Mesenchymal stem cell (in vitro differentiated cells and primary cell): Measurements from ENCODE around the gene ARHGAP12.

Source experiments
- DNase-seq: peaks from one replicate; pipeline ENCODE4 v3.0.0-alpha.2; 2013
- H2AFZ ChIP-seq: one replicate; pipeline ENCODE4 v1.6.1; 2013; ENCODE audit warnings: low read depth, mild to moderate bottlenecking, control low read depth, inconsistent platforms, low read length, moderate library complexity
- H2AK5ac ChIP-seq: 2 replicates; pipeline ENCODE4 v1.6.1; 2013; ENCODE audit warnings: low read length, moderate library complexity, mild to moderate bottlenecking, inconsistent platforms; ENCODE audit not compliant: severe bottlenecking
- H2BK120ac ChIP-seq: one replicate; pipeline ENCODE4 v1.6.1; 2013; ENCODE audit warnings: low read depth, mild to moderate bottlenecking, inconsistent platforms, low read length, moderate library complexity
- H2BK12ac ChIP-seq, 2 experiments: one replicate each; pipeline ENCODE4 v1.6.1; 2013; ENCODE audit warnings: inconsistent platforms in 2 of 2, low read length in 2 of 2, mild to moderate bottlenecking in 2 of 2, moderate library complexity in 2 of 2, control low read depth in 1 of 2
- H2BK15ac ChIP-seq: one replicate; pipeline ENCODE4 v1.6.1; 2013; ENCODE audit warnings: mild to moderate bottlenecking, low read depth, inconsistent platforms; ENCODE audit not compliant: poor library complexity, severe bottlenecking
- H2BK5ac ChIP-seq: 2 replicates; pipeline ENCODE4 v1.6.1; 2013; ENCODE audit warnings: low read depth, mild to moderate bottlenecking, low read length, control low read depth, inconsistent platforms; ENCODE audit not compliant: poor library complexity, severe bottlenecking
- H3K14ac ChIP-seq, 2 experiments: one replicate each; pipeline ENCODE4 v1.6.1; 2013; ENCODE audit warnings: inconsistent platforms in 2 of 2, low read length in 2 of 2, control low read depth in 1 of 2, mild to moderate bottlenecking in 1 of 2, moderate library complexity in 1 of 2
- H3K18ac ChIP-seq, 2 experiments: one replicate each; pipeline ENCODE4 v1.6.1; 2013; ENCODE audit warnings: inconsistent platforms in 2 of 2, low read length in 2 of 2, control low read depth in 1 of 2, low read depth in 1 of 2, mild to moderate bottlenecking in 1 of 2
- H3K23ac ChIP-seq, 2 experiments: one replicate each; pipeline ENCODE4 v1.6.1; 2013; ENCODE audit warnings: inconsistent platforms in 2 of 2, low read length in 2 of 2, mild to moderate bottlenecking in 2 of 2, moderate library complexity in 2 of 2, control low read depth in 1 of 2
- H3K27ac ChIP-seq: 2 replicates; pipeline ENCODE4 v1.5.1; 2013; ENCODE audit warnings: mild to moderate bottlenecking, moderate library complexity, low read length, control low read depth, inconsistent platforms; ENCODE audit not compliant: poor library complexity, severe bottlenecking
- H3K27me3 ChIP-seq, 2 experiments: 2 replicates each; pipeline versions ENCODE4 v1.6.1 to v1.7.0; 2013; ENCODE audit warnings: low read length in 2 of 2, mild to moderate bottlenecking in 2 of 2, moderate library complexity in 2 of 2, control low read depth in 1 of 2, inconsistent platforms in 1 of 2; ENCODE audit not compliant: control insufficient read depth in 1 of 2, insufficient read depth in 1 of 2
- H3K36me3 ChIP-seq, 2 experiments: 2 replicates each; pipeline versions ENCODE4 v1.6.1 to v1.7.0; 2013; ENCODE audit warnings: low read length in 2 of 2, control low read depth in 1 of 2, inconsistent platforms in 1 of 2, low read depth in 1 of 2, mild to moderate bottlenecking in 1 of 2; ENCODE audit not compliant: insufficient read depth in 2 of 2, control insufficient read depth in 1 of 2
- H3K4ac ChIP-seq, 2 experiments: one replicate each; pipeline ENCODE4 v1.6.1; 2013; ENCODE audit warnings: inconsistent platforms in 2 of 2, low read length in 2 of 2, mild to moderate bottlenecking in 2 of 2, moderate library complexity in 2 of 2, control low read depth in 1 of 2, low read depth in 1 of 2
- H3K4me1 ChIP-seq: 2 replicates; pipeline ENCODE4 v1.6.1; 2013; ENCODE audit warnings: low read depth, low read length, control low read depth; ENCODE audit not compliant: control insufficient read depth, insufficient read depth
- H3K4me2 ChIP-seq: 2 replicates; pipeline ENCODE4 v1.6.1; 2013; ENCODE audit warnings: low read length, mild to moderate bottlenecking, inconsistent platforms; ENCODE audit not compliant: poor library complexity, severe bottlenecking
- H3K4me3 ChIP-seq, 2 experiments: 2 replicates each; pipeline versions ENCODE4 v1.5.1 to v1.7.0; 2013; ENCODE audit warnings: low read length in 2 of 2, mild to moderate bottlenecking in 2 of 2, control low read depth in 1 of 2, low read depth in 1 of 2; ENCODE audit not compliant: insufficient read depth in 1 of 2
- H3K79me1 ChIP-seq: replicated peaks from 2 replicates; pipeline ENCODE4 v1.6.1; 2013; ENCODE audit warnings: mild to moderate bottlenecking, control low read depth, low read length, inconsistent platforms; ENCODE audit not compliant: poor library complexity, severe bottlenecking
- H3K9ac ChIP-seq: 2 replicates; pipeline ENCODE4 v1.7.0; 2013; ENCODE audit warnings: mild to moderate bottlenecking, low read length, moderate library complexity
- H3K9me3 ChIP-seq: 2 replicates; pipeline ENCODE4 v1.7.0; 2013; ENCODE audit warnings: mild to moderate bottlenecking, low read length; ENCODE audit not compliant: control insufficient read depth
- H4K8ac ChIP-seq: one replicate; pipeline ENCODE4 v1.6.1; 2013; ENCODE audit warnings: inconsistent platforms, mild to moderate bottlenecking, low read length, moderate library complexity
- H4K91ac ChIP-seq: one replicate; pipeline ENCODE4 v1.6.1; 2013; ENCODE audit warnings: mild to moderate bottlenecking, low read length, inconsistent platforms
- WGBS: methylation state at CpG from one replicate; pipeline ENCODE4 v1.1.7; 2013; ENCODE audit warnings: mixed read lengths; 5-methylcytosine and 5-hydroxymethylcytosine counted together

Gene ARHGAP12

GRCh38 chr10:31963589-31963980 is 35.0 kb upstream of the ARHGAP12 start:
- no peak overlapping the region for H3K9ac ChIP-seq
- 100% methylated on average over 1 of the region's 1 CpG for WGBS
- H3K4me1 ChIP-seq, result peaks cover 3% of the 10 kb centered on the region
- H2AFZ ChIP-seq, result no peak overlapping the region
- no peak overlapping the region for H3K4ac ChIP-seq
- H3K18ac ChIP-seq, result no peak overlapping the region
- H2BK15ac ChIP-seq, result peak overlapping the region; percentile 19
- no peak overlapping the region for H2BK120ac ChIP-seq
- H3K36me3 ChIP-seq, result no peaks in the 10 kb centered on the region
- DNase-seq, result no peak
- no peaks in the 10 kb centered on the region for H3K9me3 ChIP-seq
- H3K23ac ChIP-seq, result no peak overlapping the region
- no peaks in the 10 kb centered on the region for H3K27me3 ChIP-seq
- no peak overlapping the region for H3K27ac ChIP-seq
- H4K8ac ChIP-seq, result no peak overlapping the region
- H4K91ac ChIP-seq, result no peak overlapping the region
- H2AK5ac ChIP-seq, result no peak overlapping the region
- no peak overlapping the region for H2BK12ac ChIP-seq
- H3K4me3 ChIP-seq, result no peak overlapping the region
- H3K79me1 ChIP-seq, result no peaks in the 10 kb centered on the region
- H3K14ac ChIP-seq, result no peak overlapping the region
- no peak overlapping the region for H2BK5ac ChIP-seq
- H3K4me2 ChIP-seq, result no peak overlapping the region

DNA sequence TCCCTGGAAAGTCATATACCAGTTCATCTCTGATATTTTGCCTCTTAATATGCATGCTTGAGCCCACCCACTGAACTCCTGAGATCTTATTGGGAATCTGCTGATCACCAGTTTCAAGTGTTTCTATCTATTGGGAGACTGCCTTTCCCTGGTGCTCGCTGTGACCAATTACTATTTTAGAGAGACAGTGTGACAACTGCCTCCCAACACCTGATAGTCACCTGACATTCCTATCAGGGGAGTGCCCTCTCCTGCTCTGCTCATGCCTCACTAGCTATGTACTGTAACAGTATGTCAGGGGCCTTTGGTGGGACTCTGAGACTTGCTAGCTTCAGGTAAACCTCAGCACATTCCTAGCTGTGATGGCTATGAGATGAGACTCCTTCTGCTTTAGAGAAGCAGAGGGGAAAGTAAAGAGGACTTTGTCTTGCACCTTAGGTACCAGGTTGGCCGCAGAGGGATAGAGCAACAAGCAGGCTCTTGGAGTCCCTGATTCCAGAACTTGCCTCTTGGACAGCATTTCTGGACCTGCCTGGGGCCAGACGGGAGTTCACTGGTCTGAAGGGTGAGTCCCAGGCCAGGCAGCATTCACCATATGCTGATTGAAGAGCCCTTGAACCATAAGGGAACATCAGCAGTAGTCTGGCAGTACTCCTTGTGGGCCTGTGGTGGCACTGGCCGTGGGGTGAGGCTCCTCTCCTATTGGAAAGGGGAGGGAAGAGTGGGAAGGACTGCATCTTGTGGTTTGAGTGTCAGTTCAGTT is 34.4 kb upstream of the ARHGAP12 start:
- Histone ChIP-seq H3K27ac (no peak overlapping the region), H3K36me3 (no peaks in the 10 kb centered on the region), H3K9me3 (no peaks in the 10 kb centered on the region), H2BK120ac (no peak overlapping the region), H3K23ac (no peak overlapping the region), H3K27me3 (no peaks in the 10 kb centered on the region), H4K8ac (no peak overlapping the region), H3K79me1 (no peaks in the 10 kb centered on the region), H2BK12ac (no peak overlapping the region), H3K4me1 (peaks cover 3% of the 10 kb centered on the region), H2AK5ac (peak overlapping the region; percentile 10), H3K9ac (no peak overlapping the region), H4K91ac (no peak overlapping the region), H3K18ac (peak overlapping the region in 1 of 2 experiments; percentile 22), H3K4me2 (no peak overlapping the region), H3K14ac (no peak overlapping the region), H2BK15ac (no peak overlapping the region), H2BK5ac (no peak overlapping the region), H2AFZ (no peak overlapping the region), H3K4me3 (no peak overlapping the region), H3K4ac (no peak overlapping the region)
- DNase-seq, result no peak
- WGBS, result 94% methylated on average over 3 of the region's 4 CpGs

GRCh38 chr10:31961277-31962074 is 32.8 kb upstream of the ARHGAP12 start:
- H2BK120ac ChIP-seq, result no peak overlapping the region
- peaks cover 3% of the 10 kb centered on the region for H3K4me1 ChIP-seq
- H2BK15ac ChIP-seq, result no peak overlapping the region
- no peak overlapping the region for H3K18ac ChIP-seq
- H2AFZ ChIP-seq, result no peak overlapping the region
- 80% methylated on average over 8 of the region's 8 CpGs for WGBS
- H3K4me2 ChIP-seq, result peak overlapping the region; percentile 7
- H2BK12ac ChIP-seq, result no peak overlapping the region
- H3K36me3 ChIP-seq, result no peaks in the 10 kb centered on the region
- H3K79me1 ChIP-seq, result no peaks in the 10 kb centered on the region
- H3K4me3 ChIP-seq, result peak overlapping the region in 1 of 2 experiments; percentile 11
- no peak overlapping the region for H2BK5ac ChIP-seq
- no peak overlapping the region for H4K8ac ChIP-seq
- H4K91ac ChIP-seq, result no peak overlapping the region
- H2AK5ac ChIP-seq, result no peak overlapping the region
- no peaks in the 10 kb centered on the region for H3K9me3 ChIP-seq
- DNase-seq, result peak; percentile 69
- H3K27me3 ChIP-seq, result no peaks in the 10 kb centered on the region
- peak overlapping the region; percentile 8 for H3K27ac ChIP-seq
- H3K4ac ChIP-seq, result no peak overlapping the region
- no peak overlapping the region for H3K23ac ChIP-seq
- peak overlapping the region; percentile 38 for H3K9ac ChIP-seq
- H3K14ac ChIP-seq, result no peak overlapping the region

GRCh38 chr10:31959461-31960173 is 31.0 kb upstream of the ARHGAP12 start:
- no peak overlapping the region for H3K4me2 ChIP-seq
- no peak overlapping the region for H2BK5ac ChIP-seq
- no peak overlapping the region for H2BK120ac ChIP-seq
- H3K23ac ChIP-seq, result no peak overlapping the region
- no peaks in the 10 kb centered on the region for H3K79me1 ChIP-seq
- H3K14ac ChIP-seq, result no peak overlapping the region
- no peak overlapping the region for H2AK5ac ChIP-seq
- 85% methylated on average over 3 of the region's 3 CpGs for WGBS
- no peak overlapping the region for H2AFZ ChIP-seq
- no peak overlapping the region for H3K4ac ChIP-seq
- no peaks in the 10 kb centered on the region for H3K27me3 ChIP-seq
- no peak overlapping the region for H2BK15ac ChIP-seq
- no peak overlapping the region for H3K9ac ChIP-seq
- no peak overlapping the region for H3K4me3 ChIP-seq
- H4K91ac ChIP-seq, result no peak overlapping the region
- peaks cover 3% of the 10 kb centered on the region for H3K4me1 ChIP-seq
- H3K9me3 ChIP-seq, result no peaks in the 10 kb centered on the region
- H4K8ac ChIP-seq, result no peak overlapping the region
- DNase-seq, result no peak
- no peak overlapping the region for H3K18ac ChIP-seq
- H2BK12ac ChIP-seq, result no peak overlapping the region
- no peak overlapping the region for H3K27ac ChIP-seq
- no peaks in the 10 kb centered on the region for H3K36me3 ChIP-seq
